Prostate gland (tissue), 2 donors: Measurements from ENCODE around the gene GAB1. TPM values are rescaled to one million over a fixed set of nuclear protein-coding genes. Genes with fewer than 3 reads are reported as not detected.

ENCODE experiments used
- DNase-seq: peaks from one replicate; pipeline ENCODE4 v3.0.0-alpha.2; 2019; ENCODE audit warnings: low spot score
- H3K27ac ChIP-seq, 2 donors: fragments of 200-600 bp; sonication (generic); 2 replicates each; pipeline ENCODE4 v1.5.1; 2017 to 2019
- H3K27me3 ChIP-seq: fragments of 200-600 bp; sonication (generic); replicated peaks from 2 replicates; pipeline ENCODE4 v1.5.1; 2019; ENCODE audit not compliant: insufficient read depth
- H3K36me3 ChIP-seq, 2 donors: fragments of 200-600 bp; sonication (generic); 1 replicate in 1 of 2; 2 replicates in 1 of 2; pipeline versions ENCODE4 v1.5.1 to v1.8.1; 2017 to 2019
- H3K4me1 ChIP-seq: fragments of 200-600 bp; sonication (generic); replicated peaks from 2 replicates; pipeline ENCODE4 v1.5.1; 2019
- H3K4me3 ChIP-seq, 2 donors: fragments of 200-600 bp; sonication (generic); 2 replicates each; pipeline ENCODE4 v1.5.1; 2017 to 2019
- H3K9me3 ChIP-seq: fragments of 200-600 bp; sonication (generic); 2 replicates; pipeline ENCODE4 v1.5.1; 2017
- POLR2A ChIP-seq: fragments of 450-650 bp; IDR thresholded peaks from one replicate; pipeline ENCODE4 v1.6.1; 2016; ENCODE audit warnings: antibody characterized with exemption, mild to moderate bottlenecking
- POLR2AphosphoS5 ChIP-seq: sonication (generic); formaldehyde crosslinking; IDR thresholded peaks from one replicate; pipeline ENCODE4 v1.6.1; 2017; ENCODE audit warnings: antibody characterized with exemption
- WGBS: methylation state at CpG from one replicate; pipeline ENCODE4 v1.1.5; 2018; 5-methylcytosine and 5-hydroxymethylcytosine counted together
- intact Hi-C: fragments of 100-400 bp; cut with DNase I; formaldehyde crosslinking; loops from one replicate; pipeline ENCODE4 v1.14.2; 2022
- total RNA-seq, 2 donors: library from RNA; depleted of rRNA; stranded (reverse); fragments of >200 nt; gene quantifications; one replicate each; pipeline ENCODE4 v1.1.0, GENCODE V29; 2016
- TF ChIP-seq, protein P1 (sequence below), 4 experiments: fragments of 200-600 bp in 2 of 4; fragments of 450-650 bp in 2 of 4; sonication (generic) in 2 of 4; IDR thresholded peaks; 1 replicate in 3 of 4; 2 replicates in 1 of 4; pipeline ENCODE4 v1.5.1; 2016 to 2019; ENCODE audit warnings: antibody characterized with exemption in 4 of 4, mild to moderate bottlenecking in 2 of 4, moderate library complexity in 2 of 4

The GAB1 gene
- total RNA-seq, 2 donors from 2014 or later, result 13.7 to 61.1 TPM

DNA sequence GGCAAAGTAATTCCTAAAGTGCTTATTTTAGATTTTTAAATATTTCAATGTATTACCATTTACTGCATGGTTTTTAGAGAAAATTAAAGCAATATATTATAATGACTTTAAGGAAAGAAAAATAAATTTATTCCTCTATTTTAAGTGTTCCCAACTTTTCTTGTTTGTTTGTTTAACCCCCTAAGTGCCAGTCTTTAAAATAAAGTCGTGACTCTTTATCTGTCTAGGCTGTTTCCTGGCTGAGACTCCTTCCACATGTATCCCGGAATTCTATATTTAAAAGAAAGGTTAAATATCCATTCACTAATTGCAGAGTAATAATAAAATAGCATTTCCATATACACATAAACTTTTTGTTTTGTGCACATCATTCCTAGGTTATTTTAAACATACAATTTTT lies 71.2 kb downstream of the GAB1 start:
- Histone ChIP-seq H3K4me1 (no peaks in the 10 kb centered on the region), H3K27me3 (no peaks in the 10 kb centered on the region), H3K4me3 (no peak overlapping the region), H3K9me3 (no peaks in the 10 kb centered on the region), H3K36me3 (no peaks in the 10 kb centered on the region), H3K27ac (peak overlapping the region in 1 of 2 donors; percentile 3)
- 66% methylated on average over 2 of the region's 2 CpGs for WGBS
- TF ChIP-seq POLR2AphosphoS5 (no peak), POLR2A (no peak)
- TF ChIP-seq, protein P1, sequence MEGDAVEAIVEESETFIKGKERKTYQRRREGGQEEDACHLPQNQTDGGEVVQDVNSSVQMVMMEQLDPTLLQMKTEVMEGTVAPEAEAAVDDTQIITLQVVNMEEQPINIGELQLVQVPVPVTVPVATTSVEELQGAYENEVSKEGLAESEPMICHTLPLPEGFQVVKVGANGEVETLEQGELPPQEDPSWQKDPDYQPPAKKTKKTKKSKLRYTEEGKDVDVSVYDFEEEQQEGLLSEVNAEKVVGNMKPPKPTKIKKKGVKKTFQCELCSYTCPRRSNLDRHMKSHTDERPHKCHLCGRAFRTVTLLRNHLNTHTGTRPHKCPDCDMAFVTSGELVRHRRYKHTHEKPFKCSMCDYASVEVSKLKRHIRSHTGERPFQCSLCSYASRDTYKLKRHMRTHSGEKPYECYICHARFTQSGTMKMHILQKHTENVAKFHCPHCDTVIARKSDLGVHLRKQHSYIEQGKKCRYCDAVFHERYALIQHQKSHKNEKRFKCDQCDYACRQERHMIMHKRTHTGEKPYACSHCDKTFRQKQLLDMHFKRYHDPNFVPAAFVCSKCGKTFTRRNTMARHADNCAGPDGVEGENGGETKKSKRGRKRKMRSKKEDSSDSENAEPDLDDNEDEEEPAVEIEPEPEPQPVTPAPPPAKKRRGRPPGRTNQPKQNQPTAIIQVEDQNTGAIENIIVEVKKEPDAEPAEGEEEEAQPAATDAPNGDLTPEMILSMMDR (IDR thresholded peaks at IDR 0.05), result no peak
- intact Hi-C loops, result no loop called here
- DNase-seq, result no peak

DNA sequence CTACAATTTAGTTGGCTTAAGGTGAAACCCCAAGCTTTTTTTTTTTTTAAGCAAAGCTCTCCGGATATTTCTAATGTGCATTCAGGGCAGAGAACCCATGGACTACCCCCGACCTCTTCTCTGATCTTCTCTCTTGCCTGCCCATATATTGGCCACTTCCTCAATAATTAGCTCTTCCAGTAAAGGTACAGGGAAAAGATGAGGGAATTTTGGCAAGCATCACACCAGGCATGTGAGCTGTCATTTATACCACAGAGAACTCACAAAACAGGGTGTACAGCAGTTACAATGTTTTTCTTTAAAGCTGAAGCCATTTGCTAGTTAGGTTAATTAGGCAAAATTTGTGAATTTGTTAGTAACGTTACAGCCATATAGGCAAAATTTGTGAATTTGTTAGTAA lies 73.3 kb downstream of the GAB1 start:
- H3K9me3 ChIP-seq, result no peaks in the 10 kb centered on the region
- no peaks in the 10 kb centered on the region for H3K27me3 ChIP-seq
- no peak overlapping the region for H3K4me3 ChIP-seq
- H3K4me1 ChIP-seq, result no peaks in the 10 kb centered on the region
- TF ChIP-seq, protein P1 (IDR thresholded peaks at IDR 0.05), result no peak
- TF ChIP-seq POLR2A (no peak), POLR2AphosphoS5 (no peak)
- intact Hi-C loops, result no loop called here
- WGBS, result 89% methylated on average over 3 of the region's 3 CpGs
- no peak overlapping the region for H3K27ac ChIP-seq
- no peaks in the 10 kb centered on the region for H3K36me3 ChIP-seq
- DNase-seq, result no peak

- Histone ChIP-seq H3K4me3 (no peak overlapping the region), H3K27ac (peak overlapping the region in 1 of 2 donors; percentile 24), H3K36me3 (no peaks in the 10 kb centered on the region), H3K9me3 (no peaks in the 10 kb centered on the region), H3K4me1 (no peaks in the 10 kb centered on the region), H3K27me3 (no peaks in the 10 kb centered on the region)
- DNase-seq, result no peak
- TF ChIP-seq POLR2A (no peak), POLR2AphosphoS5 (no peak)
- TF ChIP-seq, protein P1 (IDR thresholded peaks at IDR 0.05), result no peak
- WGBS, result 19% methylated on average over 7 of the region's 7 CpGs
- intact Hi-C loops, result no loop called here
Measured at GRCh38 chr4:143411527-143412419, 75.1 kb downstream of the GAB1 start.

- Histone ChIP-seq H3K9me3 (no peaks in the 10 kb centered on the region), H3K4me1 (no peaks in the 10 kb centered on the region), H3K4me3 (no peak overlapping the region), H3K36me3 (no peaks in the 10 kb centered on the region), H3K27ac (no peak overlapping the region), H3K27me3 (no peaks in the 10 kb centered on the region)
- TF ChIP-seq, protein P1 (IDR thresholded peaks at IDR 0.05), result no peak
- TF ChIP-seq POLR2A, result no peak
- TF ChIP-seq POLR2AphosphoS5, result no peak
- intact Hi-C loops, result no loop called here
- WGBS, result 44% methylated on average over 3 of the region's 3 CpGs
- DNase-seq, result no peak
Measured at GRCh38 chr4:143412420-143412758, 75.7 kb downstream of the GAB1 start.
